Cardiac fibroblast (primary cell): ENCODE results near the gene MLLT3.

ENCODE experiments used
- DNase-seq, 2 donors: peaks; one replicate each; pipeline versions ENCODE4 v3.0.0 to v3.0.0-alpha.2; 2010; ENCODE audit warnings: low read depth in 2 of 2
- H3K4me3 ChIP-seq, 2 donors: replicated peaks in 1 of 2; 1 replicate in 1 of 2; 2 replicates in 1 of 2; pipeline ENCODE4 v1.5.1; 2011; ENCODE audit warnings: low read depth in 2 of 2, low read length in 2 of 2, mild to moderate bottlenecking in 2 of 2, moderate library complexity in 1 of 2
- CTCF ChIP-seq: IDR thresholded peaks from one replicate; pipeline ENCODE4 v1.5.1; 2011; ENCODE audit warnings: low read depth, mild to moderate bottlenecking, low read length, inconsistent platforms

The MLLT3 gene

DNA sequence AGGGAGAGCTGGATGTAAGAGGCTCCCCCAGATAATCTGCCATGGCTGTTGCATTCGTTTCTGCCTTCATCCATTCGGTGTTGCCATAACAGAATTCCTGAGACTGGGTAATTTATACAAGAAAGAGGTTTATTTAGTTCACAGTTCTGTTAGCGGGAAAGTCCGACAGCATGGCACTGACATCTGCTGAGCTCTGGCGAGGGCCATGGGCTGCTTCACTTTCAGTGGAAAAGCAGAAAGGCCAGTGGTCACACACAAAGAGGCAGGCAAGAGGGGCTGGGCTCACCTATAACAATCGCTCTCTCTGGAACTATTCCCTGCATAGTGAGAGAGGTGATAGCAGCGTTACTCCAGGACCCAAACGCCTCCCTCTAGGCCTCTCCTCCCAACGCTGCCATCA, 305.9 kb downstream of the MLLT3 start:
- DNase-seq, result no peak
- no peak for TF ChIP-seq CTCF
- H3K4me3 ChIP-seq, result no peak overlapping the region

DNA sequence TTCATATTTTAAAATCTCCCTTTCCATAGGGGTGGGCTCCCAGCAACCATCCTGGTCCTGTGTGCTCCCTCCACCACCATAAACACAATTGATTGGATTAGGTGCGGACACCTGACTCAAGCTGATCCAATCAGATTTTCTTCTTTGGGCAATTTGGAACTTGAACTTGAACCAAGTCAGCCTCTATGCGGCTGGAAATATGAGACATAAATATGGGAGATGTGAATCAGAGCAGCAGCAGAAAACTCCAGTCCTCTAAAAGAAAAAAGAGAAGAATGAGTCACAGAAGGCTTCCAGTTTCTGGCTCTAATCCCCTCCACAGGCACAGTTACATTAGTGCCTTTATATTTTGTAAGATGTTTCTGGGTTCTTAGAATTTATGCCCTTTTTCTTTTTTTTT, 306.6 kb downstream of the MLLT3 start:
- H3K4me3 ChIP-seq, result no peak overlapping the region
- DNase-seq, result peak; percentile 53 to 89
- no peak for TF ChIP-seq CTCF

GRCh38 chr9:20314981-20315380, 307.3 kb downstream of the MLLT3 start:
- no peak overlapping the region for H3K4me3 ChIP-seq
- DNase-seq, result no peak
- TF ChIP-seq CTCF, result no peak

DNA sequence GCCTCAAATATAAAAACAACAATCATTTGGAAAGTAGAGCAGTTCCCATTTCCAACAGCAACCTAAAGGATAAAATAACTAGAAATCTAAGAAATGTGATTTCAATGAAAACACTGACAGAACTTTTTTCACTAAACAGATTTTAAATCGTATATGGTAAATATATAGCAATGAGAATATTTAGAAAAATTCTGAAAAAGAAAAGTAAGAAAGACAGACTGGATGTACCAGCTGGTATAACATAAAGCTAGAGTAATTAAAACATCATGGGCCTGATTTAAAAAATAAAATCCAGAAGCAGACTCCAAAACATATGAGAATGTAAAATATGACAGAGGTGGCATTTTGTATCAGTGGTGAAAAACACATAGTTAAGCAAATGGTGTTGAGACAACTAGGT, 308.9 kb downstream of the MLLT3 start:
- no peak for DNase-seq
- no peak for TF ChIP-seq CTCF
- no peak overlapping the region for H3K4me3 ChIP-seq

- DNase-seq, result peak in 1 of 2 donors; percentile 67
- TF ChIP-seq CTCF, result no peak
- no peak overlapping the region for H3K4me3 ChIP-seq
Measured at GRCh38 chr9:20312732-20313131, 309.6 kb downstream of the MLLT3 start.

DNA sequence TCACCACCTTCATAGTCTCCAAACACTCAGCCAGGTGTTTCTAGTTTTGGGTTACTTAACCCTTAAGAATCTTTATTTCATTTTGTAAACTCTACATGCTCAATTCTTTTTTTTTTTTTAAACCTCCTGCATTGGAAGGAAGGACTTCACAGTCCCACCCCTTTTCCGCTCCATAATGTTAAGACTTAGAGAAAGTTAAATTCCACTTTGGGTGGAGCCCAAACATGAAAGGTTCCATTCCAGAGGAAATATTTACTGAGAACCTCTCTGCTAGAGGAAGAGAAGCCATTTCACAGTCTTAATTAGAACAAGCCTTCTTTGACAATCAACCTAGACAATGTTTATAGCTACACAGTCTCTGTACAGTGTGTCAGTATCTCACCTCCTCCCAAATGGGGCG, 312.3 kb downstream of the MLLT3 start:
- TF ChIP-seq CTCF, result no peak
- H3K4me3 ChIP-seq, result no peak overlapping the region

GRCh38 chr9:20309124-20309523, 313.2 kb downstream of the MLLT3 start:
- TF ChIP-seq CTCF, result no peak
- peak in 1 of 2 donors; percentile 14 for DNase-seq
- H3K4me3 ChIP-seq, result no peak overlapping the region

More for the DNA sequence above, 312.3 kb downstream of the MLLT3 start:
- no peak for DNase-seq
